Fibroblast of lung (primary cell): ENCODE results near the gene CITED2. TPM values are rescaled to one million over a fixed set of nuclear protein-coding genes. Genes with fewer than 3 reads are reported as not detected.

Experiments used
- DNase-seq, 2 donors: peaks; one replicate each; pipeline versions ENCODE4 v3.0.0 to v3.0.0-alpha.2; 2010; ENCODE audit warnings: low read depth in 2 of 2
- H2AFZ ChIP-seq: 2 replicates; pipeline ENCODE4 v1.5.1; 2012; ENCODE audit warnings: low read length, control low read depth, inconsistent platforms
- H3K27ac ChIP-seq: 2 replicates; pipeline ENCODE4 v1.5.1; 2011; ENCODE audit warnings: low read length, control low read depth; ENCODE audit not compliant: insufficient read depth
- H3K27me3 ChIP-seq: 2 replicates; pipeline ENCODE4 v1.5.1; 2011; ENCODE audit warnings: mild to moderate bottlenecking, low read length; ENCODE audit not compliant: control insufficient read depth, insufficient read depth
- H3K36me3 ChIP-seq: 2 replicates; pipeline ENCODE4 v1.5.1; 2011; ENCODE audit warnings: low read length; ENCODE audit not compliant: control insufficient read depth, insufficient read depth
- H3K4me1 ChIP-seq: 2 replicates; pipeline ENCODE4 v1.5.1; 2011; ENCODE audit warnings: low read length; ENCODE audit not compliant: control insufficient read depth, insufficient read depth; ENCODE audit errors: extremely low read depth
- H3K4me2 ChIP-seq: 2 replicates; pipeline ENCODE4 v1.5.1; 2011; ENCODE audit warnings: low read length, control low read depth; ENCODE audit not compliant: insufficient read depth; ENCODE audit errors: extremely low read depth
- H3K4me3 ChIP-seq, 4 experiments: fragments of 200-600 bp in 1 of 4; sonication (generic) in 1 of 4; replicated peaks in 1 of 4; 2 replicates each; pipeline ENCODE4 v1.5.1; 2011 to 2016; ENCODE audit warnings: low read length in 4 of 4, low read depth in 3 of 4, mild to moderate bottlenecking in 3 of 4, control low read depth in 2 of 4, inconsistent platforms in 1 of 4, mixed read lengths in 1 of 4; ENCODE audit not compliant: insufficient read depth in 1 of 4; ENCODE audit errors: control extremely low read depth in 1 of 4
- H3K79me2 ChIP-seq: 2 replicates; pipeline ENCODE4 v1.5.1; 2012; ENCODE audit warnings: mild to moderate bottlenecking, low read length, inconsistent platforms; ENCODE audit not compliant: control insufficient read depth, insufficient read depth
- H3K9ac ChIP-seq: 2 replicates; pipeline ENCODE4 v1.5.1; 2011; ENCODE audit warnings: mild to moderate bottlenecking, low read length, control low read depth; ENCODE audit not compliant: insufficient read depth
- H3K9me3 ChIP-seq: 2 replicates; pipeline ENCODE4 v1.5.1; 2012; ENCODE audit warnings: low read depth, low read length; ENCODE audit not compliant: control insufficient read depth, insufficient read depth
- H4K20me1 ChIP-seq: 2 replicates; pipeline ENCODE4 v1.5.1; 2011; ENCODE audit warnings: low read length; ENCODE audit not compliant: control insufficient read depth, insufficient read depth; ENCODE audit errors: extremely low read depth
- EZH2 ChIP-seq: IDR thresholded peaks from 2 replicates; pipeline ENCODE4 v1.5.1; 2012; ENCODE audit warnings: low read length, control low read depth, mild to moderate bottlenecking; ENCODE audit errors: missing control alignments
- polyA plus RNA-seq, 2 donors: library from polyadenylated mRNA; depleted of rRNA in 1 of 2; stranded (reverse) in 1 of 2; unstranded in 1 of 2; fragments of >200 nt; gene quantifications; 2 replicates each; pipeline ENCODE4 v1.2.1, GENCODE V29; 2011 to 2012; ENCODE audit warnings: missing spikeins in 1 of 2
- total RNA-seq: library from RNA; depleted of rRNA; stranded (reverse); fragments of >200 nt; gene quantifications from 2 replicates; pipeline ENCODE4 v1.2.1, GENCODE V29; 2014
- TF ChIP-seq, protein P1 (sequence below), 2 donors: IDR thresholded peaks in 1 of 2; conservative IDR thresholded peaks in 1 of 2; 1 replicate in 1 of 2; 2 replicates in 1 of 2; pipeline ENCODE4 v1.5.1; 2011 to 2012; ENCODE audit warnings: low read length in 2 of 2, control low read depth in 1 of 2, inconsistent platforms in 1 of 2, low read depth in 1 of 2, mild to moderate bottlenecking in 1 of 2

CITED2 gene
- total and polyA plus RNA-seq, 2 donors (not counting 1 experiment from before 2014, with no cell fraction given) = 139 to 370 TPM

DNA sequence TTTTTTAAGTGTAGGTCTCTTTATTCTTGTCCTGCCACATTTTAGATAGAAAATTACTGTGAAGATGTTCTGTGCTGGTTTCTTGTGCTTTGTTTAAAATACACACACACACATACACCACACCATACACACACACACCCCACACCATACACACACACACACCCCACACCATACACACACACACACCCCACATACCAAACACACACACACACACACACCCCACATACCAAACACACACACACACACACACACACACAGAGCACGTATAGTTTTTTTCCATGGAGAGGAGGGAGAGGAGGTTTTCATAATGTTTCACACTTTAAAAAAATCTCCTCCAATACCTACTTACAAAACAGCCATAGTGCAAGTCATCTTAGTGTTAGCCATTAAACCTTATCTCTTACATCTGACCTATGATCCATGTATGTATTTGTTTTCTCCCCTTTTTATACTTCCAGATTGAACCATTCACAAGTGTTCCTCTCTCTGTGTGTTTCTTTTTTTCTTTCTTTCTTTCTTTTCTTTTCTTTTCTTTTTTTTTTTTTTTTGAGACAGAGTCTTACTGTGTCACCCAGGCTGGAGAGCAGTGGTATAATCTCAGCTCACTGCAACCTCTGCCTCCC, 19.7 kb upstream of the CITED2 start:
- H3K9me3 ChIP-seq = no peaks in the 10 kb centered on the region
- H2AFZ ChIP-seq = no peak overlapping the region
- H3K9ac ChIP-seq = no peak overlapping the region
- H3K36me3 ChIP-seq = no peaks in the 10 kb centered on the region
- DNase-seq = no peak
- no peak overlapping the region for H3K4me3 ChIP-seq
- no peaks in the 10 kb centered on the region for H4K20me1 ChIP-seq
- H3K4me1 ChIP-seq = no peaks in the 10 kb centered on the region
- H3K4me2 ChIP-seq = no peak overlapping the region
- no peaks in the 10 kb centered on the region for H3K27me3 ChIP-seq
- TF ChIP-seq, protein P1, sequence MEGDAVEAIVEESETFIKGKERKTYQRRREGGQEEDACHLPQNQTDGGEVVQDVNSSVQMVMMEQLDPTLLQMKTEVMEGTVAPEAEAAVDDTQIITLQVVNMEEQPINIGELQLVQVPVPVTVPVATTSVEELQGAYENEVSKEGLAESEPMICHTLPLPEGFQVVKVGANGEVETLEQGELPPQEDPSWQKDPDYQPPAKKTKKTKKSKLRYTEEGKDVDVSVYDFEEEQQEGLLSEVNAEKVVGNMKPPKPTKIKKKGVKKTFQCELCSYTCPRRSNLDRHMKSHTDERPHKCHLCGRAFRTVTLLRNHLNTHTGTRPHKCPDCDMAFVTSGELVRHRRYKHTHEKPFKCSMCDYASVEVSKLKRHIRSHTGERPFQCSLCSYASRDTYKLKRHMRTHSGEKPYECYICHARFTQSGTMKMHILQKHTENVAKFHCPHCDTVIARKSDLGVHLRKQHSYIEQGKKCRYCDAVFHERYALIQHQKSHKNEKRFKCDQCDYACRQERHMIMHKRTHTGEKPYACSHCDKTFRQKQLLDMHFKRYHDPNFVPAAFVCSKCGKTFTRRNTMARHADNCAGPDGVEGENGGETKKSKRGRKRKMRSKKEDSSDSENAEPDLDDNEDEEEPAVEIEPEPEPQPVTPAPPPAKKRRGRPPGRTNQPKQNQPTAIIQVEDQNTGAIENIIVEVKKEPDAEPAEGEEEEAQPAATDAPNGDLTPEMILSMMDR (conservative IDR thresholded peaks at IDR 0.05 in 1 of 2, IDR thresholded peaks at IDR 0.05 in 1 of 2; ENCODE audit: low read depth in 1 of 2, low read length in 2 of 2) = no peak
- TF ChIP-seq EZH2 = no peak
- H3K27ac ChIP-seq = no peak overlapping the region
- no peaks in the 10 kb centered on the region for H3K79me2 ChIP-seq

DNA sequence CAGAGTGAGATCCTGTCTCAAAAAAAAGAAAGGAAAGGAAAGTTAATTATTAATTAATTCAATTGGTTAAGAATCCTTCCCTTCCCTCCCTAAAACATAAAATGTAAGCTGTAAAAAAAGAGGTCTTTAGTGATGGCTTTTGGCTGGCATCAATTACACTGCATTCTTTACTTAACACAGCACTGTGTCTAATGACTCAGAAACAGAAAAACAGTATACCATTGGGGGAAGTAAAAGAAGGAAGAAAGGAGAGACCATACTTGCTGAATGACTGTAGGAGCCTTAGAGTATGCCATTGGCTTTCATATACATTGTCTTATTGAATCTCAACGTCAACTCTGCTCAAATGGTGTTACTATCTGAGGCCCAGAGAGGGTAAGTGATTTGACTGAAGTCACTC, 18.3 kb upstream of the CITED2 start:
- Histone ChIP-seq H4K20me1 (no peaks in the 10 kb centered on the region), H2AFZ (no peak overlapping the region), H3K27me3 (no peaks in the 10 kb centered on the region), H3K4me3 (no peak overlapping the region), H3K9me3 (no peaks in the 10 kb centered on the region), H3K27ac (no peak overlapping the region), H3K4me2 (no peak overlapping the region), H3K36me3 (no peaks in the 10 kb centered on the region), H3K9ac (no peak overlapping the region), H3K4me1 (no peaks in the 10 kb centered on the region), H3K79me2 (no peaks in the 10 kb centered on the region)
- no peak for TF ChIP-seq EZH2
- TF ChIP-seq, protein P1 (conservative IDR thresholded peaks at IDR 0.05 in 1 of 2, IDR thresholded peaks at IDR 0.05 in 1 of 2; ENCODE audit: low read depth in 1 of 2, low read length in 2 of 2) = no peak
- DNase-seq = peak in 1 of 2 donors; percentile 76

DNA sequence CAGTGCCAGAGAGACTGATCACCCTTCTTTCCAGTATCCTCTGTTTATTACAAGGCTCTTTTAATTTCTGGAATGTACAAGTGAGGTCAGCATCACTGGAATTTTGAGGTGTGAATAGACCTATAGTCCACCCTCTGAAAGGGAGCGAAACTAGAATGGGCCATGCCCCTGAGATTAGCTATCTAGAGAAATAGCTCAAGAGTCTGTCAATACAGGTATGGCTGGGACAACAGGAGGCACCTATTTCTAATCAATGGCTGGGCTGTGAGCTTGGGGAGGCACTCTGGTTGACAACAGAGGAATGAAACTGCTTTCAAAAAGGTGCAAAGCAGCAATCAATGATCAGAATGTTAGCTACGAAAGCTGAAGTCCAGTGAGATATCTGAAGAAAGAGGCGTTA, 17.3 kb upstream of the CITED2 start:
- no peak overlapping the region for H2AFZ ChIP-seq
- TF ChIP-seq, protein P1 (conservative IDR thresholded peaks at IDR 0.05 in 1 of 2, IDR thresholded peaks at IDR 0.05 in 1 of 2; ENCODE audit: low read depth in 1 of 2, low read length in 2 of 2) = no peak
- no peak for TF ChIP-seq EZH2
- H3K4me1 ChIP-seq = no peaks in the 10 kb centered on the region

More for the DNA sequence above, 17.3 kb upstream of the CITED2 start:
- Histone ChIP-seq H3K79me2 (no peaks in the 10 kb centered on the region), H4K20me1 (no peaks in the 10 kb centered on the region), H3K4me2 (no peak overlapping the region), H3K9me3 (no peaks in the 10 kb centered on the region), H3K4me3 (no peak overlapping the region), H3K9ac (no peak overlapping the region), H3K27ac (no peak overlapping the region), H3K36me3 (no peaks in the 10 kb centered on the region), H3K27me3 (no peaks in the 10 kb centered on the region)
- DNase-seq = no peak
